ENCODE measurements around the gene PXK.

The PXK gene

DNA sequence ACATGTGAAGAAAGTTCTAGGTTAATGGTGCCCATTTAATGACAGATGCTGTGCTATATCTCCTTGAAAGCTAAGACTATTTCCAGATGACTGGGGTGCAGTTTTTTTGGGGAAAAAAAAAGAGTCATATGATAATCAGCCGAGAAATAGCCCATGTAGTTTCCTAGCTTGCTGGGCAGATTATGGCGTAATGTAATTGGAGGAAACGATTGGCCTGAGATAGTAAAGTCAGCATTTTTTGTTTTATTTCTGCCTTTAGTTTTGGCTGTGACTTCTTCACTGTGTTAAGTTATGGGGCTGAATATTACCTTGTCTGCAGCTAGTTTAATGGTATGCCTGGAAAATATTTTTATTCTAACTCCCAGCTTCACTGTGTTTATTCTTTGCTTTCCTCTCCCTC, 77.0 kb downstream of the PXK start:
- H3K4me1 Mint-ChIP-seq, result peaks cover 7% of the 10 kb centered on the region
- H3K9me3 Mint-ChIP-seq, result no peaks in the 10 kb centered on the region
- H3K36me3 Mint-ChIP-seq, result peaks cover 17% of the 10 kb centered on the region
- H3K27ac Mint-ChIP-seq, result no peak overlapping the region
- H3K4me3 Mint-ChIP-seq, result no peak overlapping the region
- H3K27me3 Mint-ChIP-seq, result no peaks in the 10 kb centered on the region

- H3K4me3 Mint-ChIP-seq, result no peak overlapping the region
- peaks cover 8% of the 10 kb centered on the region for H3K4me1 Mint-ChIP-seq
- no peaks in the 10 kb centered on the region for H3K27me3 Mint-ChIP-seq
- H3K36me3 Mint-ChIP-seq, result peaks cover 17% of the 10 kb centered on the region
- H3K27ac Mint-ChIP-seq, result no peak overlapping the region
- H3K9me3 Mint-ChIP-seq, result no peaks in the 10 kb centered on the region
Measured at GRCh38 chr3:58411036-58411435, 78.3 kb downstream of the PXK start.

- peaks cover 15% of the 10 kb centered on the region for H3K36me3 Mint-ChIP-seq
Measured at GRCh38 chr3:58411851-58412830, 79.4 kb downstream of the PXK start.

DNA sequence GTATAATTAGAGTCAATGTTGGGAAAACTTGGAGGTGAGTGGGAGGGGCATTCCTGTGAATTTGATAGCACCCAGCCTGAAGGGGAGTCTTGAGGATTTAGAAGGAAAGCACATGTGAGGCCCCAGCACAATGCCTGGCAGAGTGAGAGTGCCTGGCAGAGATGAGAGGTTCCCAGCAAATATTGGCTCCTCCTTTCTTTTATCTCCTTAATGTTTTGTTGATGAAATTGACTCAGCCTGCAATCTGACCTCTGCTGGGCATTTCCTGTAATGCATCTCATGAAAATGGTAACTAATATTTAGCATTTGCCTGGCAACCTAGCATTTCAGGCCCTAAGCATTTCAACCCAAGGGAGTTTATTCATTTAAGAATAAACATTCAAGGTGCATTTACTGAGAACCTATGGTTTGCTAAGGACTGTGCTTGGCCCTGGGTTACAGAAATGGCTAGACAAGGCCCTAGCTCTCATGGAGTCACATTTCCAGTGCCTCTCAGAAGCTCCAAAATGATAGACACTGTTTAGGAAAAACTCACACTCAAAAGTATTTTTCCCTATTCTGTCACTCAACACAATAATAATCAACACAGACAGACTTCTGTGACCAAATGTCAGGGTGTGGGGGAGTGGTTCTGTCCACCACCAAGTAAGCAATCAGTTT, 82.0 kb downstream of the PXK start:
- Mint-ChIP-seq H3K4me1 (peaks cover 12% of the 10 kb centered on the region), H3K27ac (no peak overlapping the region), H3K4me3 (no peak overlapping the region), H3K9me3 (no peaks in the 10 kb centered on the region), H3K27me3 (no peaks in the 10 kb centered on the region), H3K36me3 (peaks cover 10% of the 10 kb centered on the region)

More at GRCh38 chr3:58411851-58412830, 79.4 kb downstream of the PXK start:
- Mint-ChIP-seq H3K27ac (peak overlapping the region; percentile 8), H3K9me3 (no peaks in the 10 kb centered on the region), H3K4me3 (no peak overlapping the region), H3K4me1 (peaks cover 8% of the 10 kb centered on the region), H3K27me3 (no peaks in the 10 kb centered on the region)

DNA sequence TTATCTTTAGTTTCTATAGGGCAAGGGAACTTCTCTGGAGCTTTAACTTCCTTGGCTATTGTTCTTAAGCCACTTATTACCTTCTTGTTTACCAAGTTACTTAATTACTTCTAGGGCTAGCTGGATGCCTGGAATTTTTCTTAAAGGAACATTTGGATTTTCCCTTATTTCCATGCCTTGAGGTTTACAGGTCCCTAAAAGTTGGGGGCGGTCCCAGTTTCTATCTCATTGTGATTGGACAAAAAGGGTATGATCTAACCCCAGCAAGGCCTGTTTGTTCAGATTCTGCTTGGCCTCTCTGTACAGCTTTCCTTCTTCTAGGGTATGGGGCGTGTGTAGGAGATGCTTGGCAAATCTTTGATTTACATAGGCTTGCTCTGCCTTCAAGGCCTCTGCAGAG, 83.5 kb downstream of the PXK start:
- Mint-ChIP-seq H3K27ac (no peak overlapping the region), H3K4me1 (peaks cover 12% of the 10 kb centered on the region), H3K27me3 (no peaks in the 10 kb centered on the region), H3K36me3 (peaks cover 1% of the 10 kb centered on the region), H3K9me3 (no peaks in the 10 kb centered on the region), H3K4me3 (no peak overlapping the region)

- Mint-ChIP-seq H3K4me3 (no peak overlapping the region), H3K9me3 (no peaks in the 10 kb centered on the region), H3K27me3 (no peaks in the 10 kb centered on the region), H3K4me1 (peaks cover 12% of the 10 kb centered on the region), H3K36me3 (peaks cover 1% of the 10 kb centered on the region), H3K27ac (no peak overlapping the region)
Measured at GRCh38 chr3:58417075-58417474, 84.4 kb downstream of the PXK start.

GRCh38 chr3:58418227-58418626, 85.5 kb downstream of the PXK start:
- H3K4me1 Mint-ChIP-seq, result peaks cover 12% of the 10 kb centered on the region
- peak overlapping the region; percentile 80 for H3K27ac Mint-ChIP-seq
- peaks cover 3% of the 10 kb centered on the region for H3K36me3 Mint-ChIP-seq
- H3K4me3 Mint-ChIP-seq, result no peak overlapping the region
- H3K27me3 Mint-ChIP-seq, result no peaks in the 10 kb centered on the region
- no peaks in the 10 kb centered on the region for H3K9me3 Mint-ChIP-seq

DNA sequence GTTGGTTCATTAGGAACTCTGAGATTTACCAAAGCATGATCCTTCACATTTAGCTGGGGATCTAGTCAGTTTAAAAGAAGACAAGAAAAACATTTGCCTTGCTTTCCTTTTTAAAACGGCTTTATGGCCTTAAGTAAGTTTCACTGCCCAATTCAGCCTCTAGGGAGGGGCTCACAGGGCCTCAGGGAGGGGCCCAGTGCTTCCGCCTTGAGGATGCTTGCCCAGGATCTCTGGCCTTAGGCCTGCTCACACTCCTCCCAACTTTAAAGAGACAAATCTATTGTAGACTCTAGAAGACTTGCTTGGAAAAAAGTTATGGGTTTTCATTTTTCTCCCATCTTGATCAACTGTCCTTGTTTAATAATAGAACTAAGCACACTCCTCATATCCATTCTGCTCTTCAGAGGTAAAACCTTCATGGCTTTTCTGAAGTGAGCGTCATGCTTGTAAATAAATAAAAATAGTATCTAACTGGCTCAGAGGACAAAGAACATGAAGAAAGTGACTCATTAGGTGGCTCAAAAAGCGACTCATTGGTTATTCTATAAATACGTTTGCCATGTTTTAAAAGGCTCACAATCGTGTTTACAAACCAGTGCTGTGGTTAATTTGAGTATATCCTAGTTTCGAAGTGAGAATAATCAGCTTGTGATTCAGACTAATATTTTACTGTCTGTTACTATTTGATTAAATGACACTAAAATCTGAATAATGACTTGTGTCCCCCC, 87.3 kb downstream of the PXK start:
- Mint-ChIP-seq H3K4me3 (no peak overlapping the region), H3K27ac (peak overlapping the region; percentile 62), H3K27me3 (no peaks in the 10 kb centered on the region), H3K4me1 (peaks cover 4% of the 10 kb centered on the region), H3K9me3 (no peaks in the 10 kb centered on the region), H3K36me3 (peaks cover 2% of the 10 kb centered on the region)

- H3K36me3 Mint-ChIP-seq, result peaks cover 3% of the 10 kb centered on the region
- H3K9me3 Mint-ChIP-seq, result no peaks in the 10 kb centered on the region
- H3K27me3 Mint-ChIP-seq, result no peaks in the 10 kb centered on the region
- no peak overlapping the region for H3K4me3 Mint-ChIP-seq
- peaks cover 4% of the 10 kb centered on the region for H3K4me1 Mint-ChIP-seq
- H3K27ac Mint-ChIP-seq, result peak overlapping the region; percentile 52
Measured at GRCh38 chr3:58421004-58421403, 88.3 kb downstream of the PXK start.

DNA sequence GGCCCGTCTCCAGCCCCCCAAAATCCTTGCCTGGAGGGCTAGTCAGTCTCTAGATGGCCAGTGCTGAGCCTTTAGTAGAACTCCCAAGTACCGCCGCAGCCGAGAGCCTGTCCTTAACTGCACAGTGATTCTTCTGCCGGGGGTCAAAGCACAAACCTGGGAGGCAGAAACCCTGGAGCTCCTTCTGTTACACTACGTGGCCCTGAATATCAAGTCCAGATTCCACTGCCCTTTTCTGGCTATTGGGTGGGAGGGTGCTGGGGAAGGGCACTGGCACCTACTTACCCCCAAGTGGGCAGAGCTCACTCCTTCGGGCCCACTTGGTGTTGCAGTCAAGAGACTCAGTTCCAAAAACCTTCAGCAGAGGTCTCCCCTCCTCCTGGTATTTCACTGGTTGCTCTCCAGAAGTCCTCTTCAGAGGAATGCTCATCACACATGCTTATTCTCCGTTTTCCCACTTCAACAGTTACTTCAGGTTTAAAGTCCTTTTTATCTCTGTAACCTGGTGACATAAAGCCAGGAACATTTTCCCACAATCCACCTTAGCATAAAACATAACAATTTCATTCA, 90.1 kb downstream of the PXK start:
- Mint-ChIP-seq H3K4me3 (no peak overlapping the region), H3K27ac (no peak overlapping the region)

GRCh38 chr3:58424613-58425012, 91.9 kb downstream of the PXK start:
- Mint-ChIP-seq H3K27me3 (no peaks in the 10 kb centered on the region), H3K9me3 (no peaks in the 10 kb centered on the region), H3K4me3 (no peak overlapping the region), H3K36me3 (peaks cover 3% of the 10 kb centered on the region), H3K4me1 (no peaks in the 10 kb centered on the region), H3K27ac (peak overlapping the region; percentile 47)

More for the DNA sequence above, 90.1 kb downstream of the PXK start:
- H3K36me3 Mint-ChIP-seq, result peaks cover 3% of the 10 kb centered on the region
- H3K9me3 Mint-ChIP-seq, result no peaks in the 10 kb centered on the region
- peaks cover 4% of the 10 kb centered on the region for H3K4me1 Mint-ChIP-seq
- no peaks in the 10 kb centered on the region for H3K27me3 Mint-ChIP-seq

DNA sequence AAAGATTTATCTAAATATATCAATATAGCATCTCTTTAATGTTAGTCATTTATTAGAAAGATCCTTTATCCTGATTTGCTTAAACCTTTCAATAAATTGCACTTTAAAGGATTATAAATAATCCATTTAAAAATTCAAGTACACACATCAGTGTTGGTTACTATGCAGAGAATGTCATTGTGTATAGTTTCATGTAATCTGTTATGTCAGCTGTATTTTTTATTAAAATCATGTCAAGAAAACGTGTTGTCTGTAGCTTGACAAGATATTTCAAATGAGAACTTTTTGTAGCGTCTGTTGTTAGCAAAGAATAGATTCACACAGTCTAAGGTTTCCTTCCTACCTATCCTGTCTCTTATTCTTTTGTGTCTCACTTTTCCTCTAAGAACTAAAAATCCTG, 93.1 kb downstream of the PXK start:
- Mint-ChIP-seq H3K27me3 (no peaks in the 10 kb centered on the region), H3K27ac (no peak overlapping the region)

GRCh38 chr3:58427661-58428361, 95.1 kb downstream of the PXK start:
- Mint-ChIP-seq H3K9me3 (no peaks in the 10 kb centered on the region), H3K27ac (no peak overlapping the region), H3K36me3 (peaks cover 8% of the 10 kb centered on the region), H3K27me3 (no peaks in the 10 kb centered on the region), H3K4me3 (no peak overlapping the region), H3K4me1 (peaks cover 12% of the 10 kb centered on the region)

More for the DNA sequence above, 93.1 kb downstream of the PXK start:
- Mint-ChIP-seq H3K36me3 (peaks cover 3% of the 10 kb centered on the region), H3K4me1 (no peaks in the 10 kb centered on the region), H3K4me3 (no peak overlapping the region), H3K9me3 (no peaks in the 10 kb centered on the region)

GRCh38 chr3:58429657-58430056, 97.0 kb downstream of the PXK start:
- no peaks in the 10 kb centered on the region for H3K9me3 Mint-ChIP-seq
- H3K36me3 Mint-ChIP-seq, result peaks cover 8% of the 10 kb centered on the region
- peaks cover 26% of the 10 kb centered on the region for H3K4me1 Mint-ChIP-seq
- no peak overlapping the region for H3K4me3 Mint-ChIP-seq
- H3K27ac Mint-ChIP-seq, result no peak overlapping the region
- no peaks in the 10 kb centered on the region for H3K27me3 Mint-ChIP-seq

DNA sequence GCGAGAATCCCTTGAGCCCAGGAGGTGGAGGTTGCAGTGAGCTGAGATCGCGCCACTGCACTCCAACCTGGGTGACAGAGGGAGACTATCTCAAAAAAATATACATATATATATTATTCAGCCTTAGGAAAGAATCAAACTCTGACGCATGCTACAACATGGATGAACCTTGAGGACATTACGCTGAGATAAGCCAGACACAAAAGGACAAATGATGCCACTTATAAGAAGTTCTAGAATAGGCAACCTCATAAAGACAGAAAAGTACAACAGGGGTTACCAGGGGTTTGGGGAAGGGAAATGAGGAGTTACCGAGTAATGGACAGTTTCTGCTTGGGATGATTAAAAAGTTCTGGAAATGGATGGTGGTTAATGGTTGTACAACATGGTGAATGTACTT, 100.2 kb downstream of the PXK start:
- Mint-ChIP-seq H3K9me3 (no peaks in the 10 kb centered on the region), H3K4me1 (peaks cover 27% of the 10 kb centered on the region), H3K27ac (peak overlapping the region; percentile 98), H3K27me3 (no peaks in the 10 kb centered on the region), H3K36me3 (peaks cover 6% of the 10 kb centered on the region), H3K4me3 (peak overlapping the region; percentile 98)
